Smooth muscle cell (in vitro differentiated cells): Measurements from ENCODE around the gene C5orf52. TPM values are rescaled to one million over a fixed set of nuclear protein-coding genes. Genes with fewer than 3 reads are reported as not detected.

ENCODE experiments used
- DNase-seq: peaks from one replicate; lab custom pipeline; 2025; ENCODE audit not compliant: unreplicated experiment; lab: John Stamatoyannopoulos, UW
- H2AFZ ChIP-seq: fragments of 200-600 bp; sonication (generic); 2 replicates; pipeline ENCODE4 v1.6.0; 2016; ENCODE audit warnings: antibody characterized with exemption, low read depth, mild to moderate bottlenecking
- H3F3A ChIP-seq: fragments of 200-600 bp; sonication (generic); 2 replicates; pipeline ENCODE4 v1.6.0; 2017; ENCODE audit warnings: antibody characterized with exemption, low read depth
- H3K27ac ChIP-seq: fragments of 200-600 bp; sonication (generic); 2 replicates; pipeline ENCODE4 v1.5.1; 2016; ENCODE audit warnings: low read depth, mild to moderate bottlenecking
- H3K27me3 ChIP-seq: fragments of 200-600 bp; sonication (generic); 2 replicates; pipeline ENCODE4 v1.6.1; 2016; ENCODE audit warnings: low read depth, mild to moderate bottlenecking
- H3K36me3 ChIP-seq: fragments of 200-600 bp; sonication (generic); 2 replicates; pipeline ENCODE4 v1.5.1; 2016; ENCODE audit warnings: low read depth
- H3K4me1 ChIP-seq: fragments of 200-600 bp; sonication (generic); 2 replicates; pipeline ENCODE4 v1.5.1; 2016; ENCODE audit warnings: low read depth
- H3K4me2 ChIP-seq: fragments of 200-600 bp; sonication (generic); 2 replicates; pipeline ENCODE4 v1.6.0; 2016; ENCODE audit warnings: mild to moderate bottlenecking
- H3K4me3 ChIP-seq: fragments of 200-600 bp; sonication (generic); 2 replicates; pipeline ENCODE4 v1.5.1; 2016; ENCODE audit warnings: mild to moderate bottlenecking
- H3K79me2 ChIP-seq: fragments of 200-600 bp; sonication (generic); 2 replicates; pipeline ENCODE4 v1.6.0; 2016; ENCODE audit warnings: low read depth, mild to moderate bottlenecking
- H3K9ac ChIP-seq: fragments of 200-600 bp; sonication (generic); 2 replicates; pipeline ENCODE4 v1.6.0; 2016; ENCODE audit warnings: low read depth
- H3K9me3 ChIP-seq: fragments of 200-600 bp; sonication (generic); replicated peaks from 2 replicates; pipeline ENCODE4 v1.5.1; 2016; ENCODE audit warnings: low read depth
- H4K20me1 ChIP-seq: fragments of 200-600 bp; sonication (generic); 2 replicates; pipeline ENCODE4 v1.6.0; 2016; ENCODE audit warnings: low read depth
- WGBS: methylation state at CpG from one replicate; pipeline ENCODE4 v1.1.7; 2016; ENCODE audit warnings: low lambda C conversion rate; 5-methylcytosine and 5-hydroxymethylcytosine counted together
- polyA plus RNA-seq: library from polyadenylated mRNA; unstranded; fragments of >200 nt; fragmentation: Nextera tagmentation; extraction: Ambion mirVana; gene quantifications from 2 replicates; pipeline ENCODE4 v1.2.1, GENCODE V29; 2016
- total RNA-seq: library from RNA; depleted of rRNA; stranded (reverse); fragments of >200 nt; gene quantifications from 2 replicates; pipeline ENCODE4 v1.2.3, GENCODE V29; 2014
- TF ChIP-seq, protein P1 (sequence below): fragments of 200-600 bp; sonication (generic); IDR thresholded peaks from 2 replicates; pipeline ENCODE4 v1.5.1; 2017; ENCODE audit warnings: borderline replicate concordance, mild to moderate bottlenecking, antibody characterized with exemption; ENCODE audit not compliant: insufficient read depth, poor library complexity, severe bottlenecking

Gene C5orf52
- total and polyA plus RNA-seq, 2 experiments from 2014 or later, result not detected

DNA sequence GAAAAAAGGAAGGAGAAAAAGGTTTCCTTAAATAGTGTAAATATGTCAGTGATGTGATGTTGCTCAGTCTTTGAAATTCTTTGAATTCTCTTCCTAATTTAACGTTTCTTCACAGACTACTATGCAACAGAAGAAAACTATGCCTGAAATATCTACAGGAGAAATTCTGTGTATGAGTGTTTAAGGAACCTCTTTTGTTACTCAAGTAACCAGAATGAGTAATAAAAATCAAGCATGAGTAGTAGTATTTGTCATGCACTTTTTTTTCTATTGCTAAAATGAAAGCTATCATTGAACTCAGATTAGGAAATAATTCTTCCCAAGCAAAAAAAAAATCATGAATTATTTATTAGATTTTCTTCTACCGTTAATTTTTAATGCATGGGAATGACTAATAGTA, 39.5 kb downstream of the C5orf52 start:
- no peaks in the 10 kb centered on the region for H4K20me1 ChIP-seq
- no peaks in the 10 kb centered on the region for H3K27me3 ChIP-seq
- H3K9ac ChIP-seq, result no peak overlapping the region
- H3K4me1 ChIP-seq, result no peaks in the 10 kb centered on the region
- no peaks in the 10 kb centered on the region for H3K36me3 ChIP-seq
- H3F3A ChIP-seq, result no peaks in the 10 kb centered on the region
- WGBS, result 49% methylated on average over 2 of the region's 2 CpGs
- DNase-seq, result no peak
- no peak overlapping the region for H3K4me2 ChIP-seq
- H3K79me2 ChIP-seq, result no peaks in the 10 kb centered on the region
- TF ChIP-seq, protein P1, sequence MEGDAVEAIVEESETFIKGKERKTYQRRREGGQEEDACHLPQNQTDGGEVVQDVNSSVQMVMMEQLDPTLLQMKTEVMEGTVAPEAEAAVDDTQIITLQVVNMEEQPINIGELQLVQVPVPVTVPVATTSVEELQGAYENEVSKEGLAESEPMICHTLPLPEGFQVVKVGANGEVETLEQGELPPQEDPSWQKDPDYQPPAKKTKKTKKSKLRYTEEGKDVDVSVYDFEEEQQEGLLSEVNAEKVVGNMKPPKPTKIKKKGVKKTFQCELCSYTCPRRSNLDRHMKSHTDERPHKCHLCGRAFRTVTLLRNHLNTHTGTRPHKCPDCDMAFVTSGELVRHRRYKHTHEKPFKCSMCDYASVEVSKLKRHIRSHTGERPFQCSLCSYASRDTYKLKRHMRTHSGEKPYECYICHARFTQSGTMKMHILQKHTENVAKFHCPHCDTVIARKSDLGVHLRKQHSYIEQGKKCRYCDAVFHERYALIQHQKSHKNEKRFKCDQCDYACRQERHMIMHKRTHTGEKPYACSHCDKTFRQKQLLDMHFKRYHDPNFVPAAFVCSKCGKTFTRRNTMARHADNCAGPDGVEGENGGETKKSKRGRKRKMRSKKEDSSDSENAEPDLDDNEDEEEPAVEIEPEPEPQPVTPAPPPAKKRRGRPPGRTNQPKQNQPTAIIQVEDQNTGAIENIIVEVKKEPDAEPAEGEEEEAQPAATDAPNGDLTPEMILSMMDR, result no peak
- H3K27ac ChIP-seq, result no peak overlapping the region
- H3K4me3 ChIP-seq, result no peak overlapping the region
- no peaks in the 10 kb centered on the region for H3K9me3 ChIP-seq
- H2AFZ ChIP-seq, result no peak overlapping the region

DNA sequence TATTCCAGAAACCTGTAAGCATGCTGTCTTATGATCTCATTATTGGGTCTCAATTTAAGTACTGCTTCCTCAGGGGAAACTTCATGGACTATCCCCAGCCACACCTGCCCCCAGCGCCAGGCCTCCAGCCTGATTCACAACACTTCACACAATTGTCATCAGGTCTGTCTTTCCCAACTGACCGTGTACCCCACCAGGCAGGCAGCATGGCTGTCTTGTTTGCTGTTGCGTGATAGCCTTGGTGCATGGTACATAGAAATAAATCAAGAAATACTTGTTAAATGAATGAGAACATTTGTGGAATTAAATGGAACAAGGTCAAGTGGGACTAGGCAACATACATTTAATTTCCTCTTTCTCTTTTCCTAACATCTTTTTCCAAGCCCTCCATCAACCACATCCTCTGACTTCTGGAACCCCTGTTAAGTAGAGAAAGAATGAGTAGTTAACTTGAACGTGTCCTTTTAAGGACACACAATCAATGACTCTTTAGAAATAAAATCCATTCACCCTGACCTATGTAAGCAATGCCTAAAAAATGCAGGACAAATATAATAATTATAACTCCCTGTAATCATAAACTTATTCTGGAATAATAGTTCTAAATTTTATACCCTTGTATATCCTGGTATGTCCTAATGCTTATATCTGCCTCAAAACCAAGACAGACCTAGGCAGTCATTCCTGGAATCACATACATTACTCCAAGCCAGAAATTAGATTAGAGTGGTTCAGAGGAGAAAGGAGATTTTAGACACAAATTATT, 42.7 kb downstream of the C5orf52 start:
- no peaks in the 10 kb centered on the region for H3K9me3 ChIP-seq
- no peaks in the 10 kb centered on the region for H3F3A ChIP-seq
- H3K27ac ChIP-seq, result no peak overlapping the region
- DNase-seq, result no peak
- H3K4me3 ChIP-seq, result no peak overlapping the region
- no peaks in the 10 kb centered on the region for H3K79me2 ChIP-seq
- no peaks in the 10 kb centered on the region for H3K27me3 ChIP-seq
- no peak overlapping the region for H2AFZ ChIP-seq
- H3K36me3 ChIP-seq, result no peaks in the 10 kb centered on the region
- no peaks in the 10 kb centered on the region for H3K4me1 ChIP-seq
- no peak overlapping the region for H3K4me2 ChIP-seq
- H4K20me1 ChIP-seq, result no peaks in the 10 kb centered on the region
- TF ChIP-seq, protein P1, result no peak
- no peak overlapping the region for H3K9ac ChIP-seq
- WGBS, result 91% methylated on average over 4 of the region's 4 CpGs

DNA sequence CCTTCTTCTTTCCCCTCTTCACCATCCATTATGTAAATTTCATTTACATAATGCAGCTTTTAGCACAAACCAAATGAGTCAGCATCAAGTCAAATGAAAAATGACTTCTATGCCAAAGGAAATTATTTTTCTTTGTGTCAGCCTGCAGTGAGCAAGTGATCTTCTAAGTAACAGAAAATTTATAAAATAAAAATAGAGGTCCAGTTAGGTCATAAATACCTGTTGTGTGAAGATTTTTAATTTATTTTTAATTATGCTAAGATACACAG, 43.2 kb downstream of the C5orf52 start:
- no peak for DNase-seq
- no peaks in the 10 kb centered on the region for H4K20me1 ChIP-seq
- no peaks in the 10 kb centered on the region for H3K79me2 ChIP-seq
- H3K36me3 ChIP-seq, result no peaks in the 10 kb centered on the region
- TF ChIP-seq, protein P1, result no peak
- no peaks in the 10 kb centered on the region for H3F3A ChIP-seq
- no peaks in the 10 kb centered on the region for H3K4me1 ChIP-seq
- no peak overlapping the region for H3K4me3 ChIP-seq
- H3K9ac ChIP-seq, result no peak overlapping the region
- no peak overlapping the region for H2AFZ ChIP-seq
- no peak overlapping the region for H3K4me2 ChIP-seq
- no peaks in the 10 kb centered on the region for H3K27me3 ChIP-seq
- no peaks in the 10 kb centered on the region for H3K9me3 ChIP-seq
- H3K27ac ChIP-seq, result no peak overlapping the region

DNA sequence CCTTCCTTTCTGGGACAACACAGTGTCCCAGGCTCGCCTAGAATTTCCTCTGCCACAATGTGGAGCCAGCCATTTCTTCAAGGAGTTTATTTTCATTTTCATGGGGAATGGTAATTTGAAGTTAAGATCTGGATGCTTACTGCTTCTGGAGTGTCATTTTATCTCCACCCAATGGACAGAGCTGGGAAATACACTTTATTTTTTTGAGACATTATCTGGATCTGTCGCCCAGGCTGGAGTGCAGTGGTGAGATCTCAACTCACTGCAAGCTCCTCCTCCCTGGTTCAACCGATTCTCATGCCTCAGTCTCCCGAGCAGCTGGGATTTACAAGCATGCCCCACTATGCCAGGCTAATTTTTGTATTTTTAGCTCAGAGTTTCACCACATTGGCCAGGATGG, 47.2 kb downstream of the C5orf52 start:
- H3K36me3 ChIP-seq, result no peaks in the 10 kb centered on the region
- H3K9me3 ChIP-seq, result no peaks in the 10 kb centered on the region
- H3K4me2 ChIP-seq, result no peak overlapping the region
- no peak for DNase-seq
- H3K79me2 ChIP-seq, result no peaks in the 10 kb centered on the region
- no peaks in the 10 kb centered on the region for H3K4me1 ChIP-seq
- no peaks in the 10 kb centered on the region for H3K27me3 ChIP-seq
- no peak overlapping the region for H3K9ac ChIP-seq
- WGBS, result 18% methylated on average over 4 of the region's 4 CpGs
- TF ChIP-seq, protein P1, result peak; percentile 54
- H3K4me3 ChIP-seq, result no peak overlapping the region
- no peak overlapping the region for H2AFZ ChIP-seq
- H3K27ac ChIP-seq, result no peak overlapping the region
- no peaks in the 10 kb centered on the region for H3F3A ChIP-seq
- H4K20me1 ChIP-seq, result no peaks in the 10 kb centered on the region
